Keratinocyte (primary cell): ENCODE results near the gene CD79A. TPM values are rescaled to one million over a fixed set of nuclear protein-coding genes. Genes with fewer than 3 reads are reported as not detected.

Source experiments
- DNase-seq: peaks from one replicate; pipeline ENCODE4 v3.0.0-alpha.2; 2011; ENCODE audit warnings: low read depth, missing footprints, low spot score
- FAIRE-seq: peaks from 2 replicates; lab custom pipeline; 2011; peaks lifted over from hg19 to GRCh38; lab: Jason Lieb, UNC
- H2AFZ ChIP-seq: 2 replicates; pipeline ENCODE4 v1.6.0; 2012; ENCODE audit warnings: low read length, control low read depth, inconsistent platforms; ENCODE audit not compliant: control insufficient read depth
- H3K27ac ChIP-seq: 2 replicates; pipeline ENCODE4 v1.5.1; 2011; ENCODE audit warnings: low read length; ENCODE audit not compliant: control insufficient read depth, insufficient read depth
- H3K27me3 ChIP-seq: 3 replicates; pipeline ENCODE4 v1.6.0; 2011; ENCODE audit warnings: low read length; ENCODE audit not compliant: control insufficient read depth, insufficient read depth; ENCODE audit errors: extremely low read depth
- H3K36me3 ChIP-seq, 2 experiments: 2 replicates in 1 of 2; 3 replicates in 1 of 2; pipeline ENCODE4 v1.5.1; 2011; ENCODE audit warnings: low read length in 2 of 2, mild to moderate bottlenecking in 1 of 2; ENCODE audit not compliant: control insufficient read depth in 2 of 2, insufficient read depth in 2 of 2; ENCODE audit errors: extremely low read depth in 1 of 2
- H3K4me1 ChIP-seq: 3 replicates; pipeline ENCODE4 v1.5.1; 2011; ENCODE audit warnings: low read length; ENCODE audit not compliant: control insufficient read depth, insufficient read depth; ENCODE audit errors: extremely low read depth
- H3K4me2 ChIP-seq: 3 replicates; pipeline ENCODE4 v1.6.0; 2011; ENCODE audit warnings: low read depth, low read length; ENCODE audit not compliant: control insufficient read depth, insufficient read depth; ENCODE audit errors: extremely low read depth
- H3K4me3 ChIP-seq, 3 experiments: fragments of 200-600 bp in 1 of 3; sonication (generic) in 1 of 3; 2 replicates in 2 of 3; 3 replicates in 1 of 3; pipeline ENCODE4 v1.5.1; 2011 to 2016; ENCODE audit warnings: low read length in 3 of 3, mild to moderate bottlenecking in 3 of 3, control low read depth in 2 of 3, inconsistent platforms in 1 of 3, low read depth in 1 of 3, mixed read lengths in 1 of 3, mixed run types in 1 of 3, moderate library complexity in 1 of 3; ENCODE audit not compliant: control insufficient read depth in 2 of 3, insufficient read depth in 2 of 3; ENCODE audit errors: extremely low read depth in 1 of 3
- H3K79me2 ChIP-seq: 2 replicates; pipeline ENCODE4 v1.6.0; 2012; ENCODE audit warnings: low read length; ENCODE audit not compliant: control insufficient read depth, insufficient read depth
- H3K9ac ChIP-seq: 3 replicates; pipeline ENCODE4 v1.6.0; 2011; ENCODE audit warnings: low read length; ENCODE audit not compliant: control insufficient read depth, insufficient read depth; ENCODE audit errors: extremely low read depth
- H3K9me1 ChIP-seq: 3 replicates; pipeline ENCODE4 v1.6.0; 2011; ENCODE audit warnings: low read length; ENCODE audit not compliant: control insufficient read depth, insufficient read depth; ENCODE audit errors: extremely low read depth
- H3K9me3 ChIP-seq: 2 replicates; pipeline ENCODE4 v1.5.1; 2012; ENCODE audit warnings: low read depth, low read length; ENCODE audit not compliant: control insufficient read depth
- H4K20me1 ChIP-seq: 3 replicates; pipeline ENCODE4 v1.6.0; 2011; ENCODE audit warnings: low read length; ENCODE audit not compliant: control insufficient read depth, insufficient read depth; ENCODE audit errors: extremely low read depth
- EZH2 ChIP-seq: IDR thresholded peaks from one replicate; pipeline ENCODE4 v1.6.1; 2012; ENCODE audit warnings: inconsistent platforms, mild to moderate bottlenecking, low read length, moderate library complexity
- dilution Hi-C: fragments of 300-500 bp; cut with MboI; formaldehyde crosslinking; loops from one replicate; pipeline ENCODE4 v1.7.0; 2020; ENCODE audit warnings: low sequenced_read_pairs; ENCODE audit not compliant: extremely low pct_ligation_motif_present
- polyA plus RNA-seq, 5 experiments: library from polyadenylated mRNA; depleted of rRNA in 3 of 5; stranded (reverse) in 3 of 5; stranded (forward) in 1 of 5; unstranded in 1 of 5; fragments of >200 nt; gene quantifications; 1 replicate in 1 of 5; 2 replicates in 3 of 5; 3 replicates in 1 of 5; pipeline versions ENCODE4 v1.2.1 to v1.2.3, GENCODE V29; 2011 to 2012; ENCODE audit warnings: missing spikeins in 2 of 5, low read depth in 1 of 5, low replicate concordance in 1 of 5
- TF ChIP-seq, protein P1 (sequence below), 3 experiments: IDR thresholded peaks in 1 of 3; conservative IDR thresholded peaks in 1 of 3; optimal IDR thresholded peaks in 1 of 3; 2 replicates in 2 of 3; 3 replicates in 1 of 3; pipeline versions ENCODE3 to v1.5.1; 2011; ENCODE audit warnings: low read length in 3 of 3, mild to moderate bottlenecking in 3 of 3, moderate library complexity in 2 of 3, control low read depth in 1 of 3, inconsistent platforms in 1 of 3; ENCODE audit not compliant: insufficient read depth in 2 of 3; ENCODE audit errors: extremely low read depth in 1 of 3

CD79A gene
- polyA plus RNA-seq, 1 donor (not counting 4 experiments of a cell fraction or from before 2014, with no cell fraction given) = 0.07 TPM

DNA sequence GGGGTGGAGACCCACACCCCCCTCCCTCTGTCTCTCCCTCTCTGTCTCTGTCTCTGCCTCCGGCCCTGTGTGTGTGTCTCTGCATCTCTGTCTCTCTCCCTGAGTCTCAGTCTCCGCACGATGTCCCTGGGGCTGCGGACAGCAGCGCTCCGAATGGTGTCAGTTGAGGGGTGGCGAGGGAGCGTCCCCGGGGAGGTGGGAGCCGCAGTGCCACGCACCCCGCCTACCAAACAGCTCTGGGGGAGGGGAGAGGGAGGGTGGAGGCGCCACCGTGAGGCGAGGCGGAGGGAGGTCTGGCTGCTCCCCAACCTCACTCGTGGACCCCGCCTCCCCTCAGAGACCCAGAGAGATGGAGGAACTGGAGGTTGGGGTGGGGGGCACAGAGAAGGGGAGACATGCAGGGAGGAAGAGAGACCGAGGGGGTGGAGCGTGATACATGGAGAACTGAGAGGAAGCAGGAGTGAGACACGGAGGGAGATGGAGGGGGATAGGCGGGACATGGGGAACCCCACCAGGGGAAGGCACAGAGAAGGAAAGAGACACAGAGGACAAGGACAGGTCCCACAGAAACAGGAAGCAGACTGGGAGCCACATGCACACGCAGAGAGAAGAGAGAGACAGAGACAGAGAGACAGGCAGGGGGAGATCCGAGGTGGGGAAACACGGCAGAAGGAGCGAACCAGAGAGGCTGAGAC, 44.0 kb downstream of the CD79A start:
- H3K4me2 ChIP-seq = no peak overlapping the region
- no peaks in the 10 kb centered on the region for H3K9me1 ChIP-seq
- peaks cover 6% of the 10 kb centered on the region for H4K20me1 ChIP-seq
- FAIRE-seq (no peak), DNase-seq (no peak)
- no peak overlapping the region for H3K27ac ChIP-seq
- no peak overlapping the region for H3K4me3 ChIP-seq
- no peaks in the 10 kb centered on the region for H3K36me3 ChIP-seq
- peaks cover 8% of the 10 kb centered on the region for H3K9me3 ChIP-seq
- H3K27me3 ChIP-seq = peaks cover 80% of the 10 kb centered on the region
- no peaks in the 10 kb centered on the region for H3K79me2 ChIP-seq
- H3K4me1 ChIP-seq = no peaks in the 10 kb centered on the region
- TF ChIP-seq, protein P1, sequence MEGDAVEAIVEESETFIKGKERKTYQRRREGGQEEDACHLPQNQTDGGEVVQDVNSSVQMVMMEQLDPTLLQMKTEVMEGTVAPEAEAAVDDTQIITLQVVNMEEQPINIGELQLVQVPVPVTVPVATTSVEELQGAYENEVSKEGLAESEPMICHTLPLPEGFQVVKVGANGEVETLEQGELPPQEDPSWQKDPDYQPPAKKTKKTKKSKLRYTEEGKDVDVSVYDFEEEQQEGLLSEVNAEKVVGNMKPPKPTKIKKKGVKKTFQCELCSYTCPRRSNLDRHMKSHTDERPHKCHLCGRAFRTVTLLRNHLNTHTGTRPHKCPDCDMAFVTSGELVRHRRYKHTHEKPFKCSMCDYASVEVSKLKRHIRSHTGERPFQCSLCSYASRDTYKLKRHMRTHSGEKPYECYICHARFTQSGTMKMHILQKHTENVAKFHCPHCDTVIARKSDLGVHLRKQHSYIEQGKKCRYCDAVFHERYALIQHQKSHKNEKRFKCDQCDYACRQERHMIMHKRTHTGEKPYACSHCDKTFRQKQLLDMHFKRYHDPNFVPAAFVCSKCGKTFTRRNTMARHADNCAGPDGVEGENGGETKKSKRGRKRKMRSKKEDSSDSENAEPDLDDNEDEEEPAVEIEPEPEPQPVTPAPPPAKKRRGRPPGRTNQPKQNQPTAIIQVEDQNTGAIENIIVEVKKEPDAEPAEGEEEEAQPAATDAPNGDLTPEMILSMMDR (optimal IDR thresholded peaks at IDR 0.05 in 1 of 3, IDR thresholded peaks at IDR 0.05 in 1 of 3, conservative IDR thresholded peaks at IDR 0.05 in 1 of 3; ENCODE audit: extremely low read depth in 1 of 3, insufficient read depth in 2 of 3, low read length in 3 of 3) = peak in 1 of 3 experiments; percentile 18
- peak; percentile 69 for TF ChIP-seq EZH2
- no peak overlapping the region for H3K9ac ChIP-seq
- no peak overlapping the region for H2AFZ ChIP-seq
- dilution Hi-C loops = no loop called here

DNA sequence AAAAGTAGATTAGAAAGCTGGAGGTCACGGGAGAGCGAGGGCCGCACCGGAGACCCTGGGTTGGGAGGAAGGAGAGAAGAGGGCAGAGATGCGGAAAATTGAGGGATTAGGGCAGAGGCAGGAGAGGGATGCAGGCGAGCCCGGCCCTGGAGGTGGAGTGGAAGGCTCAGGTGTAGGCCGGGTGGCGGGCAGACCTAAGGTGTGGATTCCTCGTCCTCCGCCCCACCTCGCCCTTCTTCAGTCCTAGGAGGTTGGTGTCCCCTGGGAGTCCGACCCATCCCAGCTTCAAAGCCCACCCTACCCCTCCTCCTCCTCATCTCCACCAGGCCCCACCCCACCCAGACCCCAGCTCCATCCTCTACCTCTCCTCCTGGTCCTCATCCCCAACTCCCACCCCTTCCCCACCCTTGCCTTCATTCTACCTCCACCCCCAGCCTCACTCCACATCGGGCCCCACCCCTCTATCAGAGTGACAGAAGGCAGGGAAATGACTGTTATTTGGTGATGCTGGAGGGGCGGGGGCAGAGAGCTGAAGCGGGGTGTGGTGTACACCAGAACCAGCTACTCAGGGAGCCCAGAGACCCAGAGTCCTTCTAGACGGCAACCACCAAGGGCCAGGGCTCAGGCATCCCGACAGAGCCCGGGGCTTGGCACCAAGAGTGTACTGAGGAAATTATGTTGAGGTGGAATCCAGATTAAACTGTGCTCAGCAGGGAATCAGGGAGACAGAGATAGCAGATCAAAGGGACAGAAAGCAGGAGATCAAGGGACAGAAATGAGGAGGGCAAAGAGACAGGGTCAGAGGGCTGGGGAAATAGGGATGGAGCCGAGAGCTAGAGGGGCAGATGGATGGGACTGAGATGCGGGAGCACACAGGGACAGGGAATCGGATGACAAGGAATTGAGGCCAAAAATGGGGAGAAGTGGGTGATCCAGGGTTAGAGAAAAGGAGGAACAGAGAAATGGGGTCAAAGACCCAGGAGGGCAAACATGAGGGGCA, 44.8 kb downstream of the CD79A start:
- H3K9me3 ChIP-seq = peaks cover 8% of the 10 kb centered on the region
- no peaks in the 10 kb centered on the region for H3K9me1 ChIP-seq
- FAIRE-seq = no peak
- no peak overlapping the region for H2AFZ ChIP-seq
- no peak overlapping the region for H3K9ac ChIP-seq
- peak; percentile 7 for TF ChIP-seq EZH2
- TF ChIP-seq, protein P1 (optimal IDR thresholded peaks at IDR 0.05 in 1 of 3, IDR thresholded peaks at IDR 0.05 in 1 of 3, conservative IDR thresholded peaks at IDR 0.05 in 1 of 3; ENCODE audit: extremely low read depth in 1 of 3, insufficient read depth in 2 of 3, low read length in 3 of 3) = no peak
- dilution Hi-C loops = no loop called here
- no peaks in the 10 kb centered on the region for H3K36me3 ChIP-seq
- H3K79me2 ChIP-seq = no peaks in the 10 kb centered on the region
- no peak for DNase-seq
- H3K4me3 ChIP-seq = no peak overlapping the region
- no peak overlapping the region for H3K27ac ChIP-seq
- H3K4me2 ChIP-seq = no peak overlapping the region
- H4K20me1 ChIP-seq = peaks cover 6% of the 10 kb centered on the region
- no peaks in the 10 kb centered on the region for H3K4me1 ChIP-seq
- peaks cover 79% of the 10 kb centered on the region for H3K27me3 ChIP-seq
